Colonic mucosa (tissue), 4 donors: ENCODE measurements around the gene TRIM51G. TPM values are rescaled to one million over a fixed set of nuclear protein-coding genes. Genes with fewer than 3 reads are reported as not detected.
"Not testable (repeated sequence)": the region's sequence is repeated elsewhere in the genome, so short reads cannot be mapped to it uniquely, and the experiment has no call there.

Experiments
- DNase-seq: peaks from one replicate; pipeline ENCODE4 v3.0.0-alpha.2; 2020
- H3K27ac ChIP-seq: fragments of 200-600 bp; one replicate; pipeline ENCODE4 v1.8.0; 2021
- H3K27me3 ChIP-seq: fragments of 200-600 bp; one replicate; pipeline ENCODE4 v1.8.0; 2021
- H3K36me3 ChIP-seq: fragments of 200-600 bp; one replicate; pipeline ENCODE4 v1.8.0; 2021
- H3K4me1 ChIP-seq: fragments of 200-600 bp; one replicate; pipeline ENCODE4 v1.8.0; 2021; ENCODE audit warnings: mild to moderate bottlenecking
- H3K4me3 ChIP-seq: fragments of 200-600 bp; one replicate; pipeline ENCODE4 v1.8.0; 2021
- H3K9ac ChIP-seq, 2 donors: one replicate each; pipeline ENCODE4 v1.7.0; 2013; ENCODE audit warnings: control low read depth in 2 of 2, low read depth in 2 of 2, low read length in 2 of 2
- H3K9me3 ChIP-seq: fragments of 200-600 bp; one replicate; pipeline ENCODE4 v1.8.0; 2021
- intact Hi-C: fragments of 100-400 bp; cut with DNase I; formaldehyde crosslinking; loops from one replicate; pipeline ENCODE4 v1.14.1; 2022
- total RNA-seq, 2 donors: library from RNA; stranded (reverse); fragmentation: NEBNext Ultra II Directional in 1 of 2; extraction: Animal tissue kit (Norgen Biotek cat#: 25700) in 1 of 2; gene quantifications; one replicate each; pipeline ENCODE4 v1.2.1, GENCODE V29; 2021
- donor health status: healthy.
- donor health status: DM: no; HTN: no; CAD: no.
- donor health status: DM: no; HTN: no; CAD: no.

The TRIM51G gene
- total RNA-seq, result not detected

- H3K9me3 ChIP-seq, H3K27me3 ChIP-seq, intact Hi-C loops, H3K4me3 ChIP-seq, H3K9ac ChIP-seq, H3K27ac ChIP-seq, DNase-seq, H3K36me3 ChIP-seq, H3K4me1 ChIP-seq: not testable (repeated sequence)
Measured at GRCh38 chr11:48983785-48984184, at the start of gene TRIM51G. TRIM51G (minus strand) TSS chr11:48983885; CDS start chr11:48981695, 2,190 bp downstream.

GRCh38 chr11:49028523-49028922, 44.8 kb upstream of the TRIM51G start, which contains the start of gene TRIM49B:
TRIM49B (plus strand) TSS chr11:49028823; CDS start chr11:49031600, 2,777 bp downstream.
- H3K4me3 ChIP-seq, H3K9ac ChIP-seq, H3K4me1 ChIP-seq, H3K9me3 ChIP-seq, H3K27ac ChIP-seq, H3K27me3 ChIP-seq, H3K36me3 ChIP-seq, DNase-seq, intact Hi-C loops: not testable (repeated sequence)

- H3K36me3 ChIP-seq, H3K4me3 ChIP-seq, H3K9ac ChIP-seq, H3K9me3 ChIP-seq, DNase-seq, H3K27me3 ChIP-seq, H3K27ac ChIP-seq, intact Hi-C loops, H3K4me1 ChIP-seq: not testable (repeated sequence)
Measured at GRCh38 chr11:48968592-48968991, 15.1 kb downstream of the TRIM51G start.

GRCh38 chr11:48955315-48956049, 28.2 kb downstream of the TRIM51G start:
- DNase-seq, intact Hi-C loops, H3K4me1 ChIP-seq, H3K27me3 ChIP-seq, H3K36me3 ChIP-seq, H3K9ac ChIP-seq, H3K9me3 ChIP-seq, H3K4me3 ChIP-seq, H3K27ac ChIP-seq: not testable (repeated sequence)

- H3K27ac ChIP-seq, H3K27me3 ChIP-seq, H3K4me1 ChIP-seq, H3K9ac ChIP-seq, H3K36me3 ChIP-seq, H3K4me3 ChIP-seq, H3K9me3 ChIP-seq, intact Hi-C loops, DNase-seq: not testable (repeated sequence)
Measured at GRCh38 chr11:48945796-48946195, 37.9 kb downstream of the TRIM51G start.

Other genes starting within 250 kb of the TRIM51G start
- not detected for gene TRIM49B, start 44.9 kb upstream of the TRIM51G start, total RNA-seq
- gene TRIM64C, start 75.2 kb upstream of the TRIM51G start, total RNA-seq, result not detected
- under 1 TPM in 1 of 2 donors, not detected in 1; 0.69 TPM for gene FOLH1, start 224.7 kb upstream of the TRIM51G start, total RNA-seq